ENCODE data around the gene KRT74.

KRT74 gene

GRCh38 chr12:52518574-52519386 lies 54.9 kb downstream of the KRT74 start:
- DNase-seq, result no peak

GRCh38 chr12:52517888-52518287 lies 55.8 kb downstream of the KRT74 start:
- DNase-seq, result no peak

- DNase-seq, result no peak
Observed at GRCh38 chr12:52517005-52517835, 56.4 kb downstream of the KRT74 start.

GRCh38 chr12:52515927-52516831 lies 57.5 kb downstream of the KRT74 start:
- no peak for DNase-seq

All from T1000 (cell line).